Stimulated activated CD8-positive, alpha-beta memory T cell treated with anti-CD3 and anti-CD28 coated beads, Interleukin-4, amount 100 ng/mL, for 1 hour (primary cell): Measurements from ENCODE around the gene MEGF6.
"Not testable (repeated sequence)": the region's sequence is repeated elsewhere in the genome, so short reads cannot be mapped to it uniquely, and the experiment has no call there.

Source experiments
- DNase-seq, 2 donors: peaks; one replicate each; pipeline ENCODE4 v3.0.0-alpha.2; 2020; ENCODE audit warnings: low read depth in 2 of 2, low spot score in 1 of 2

Gene MEGF6

GRCh38 chr1:3628445-3628844 is 17.1 kb upstream of the MEGF6 start:
- no peak for DNase-seq

- no peak for DNase-seq
Observed at GRCh38 chr1:3627515-3628253, 16.4 kb upstream of the MEGF6 start.

- no peak for DNase-seq
Observed at GRCh38 chr1:3626025-3626424, 14.7 kb upstream of the MEGF6 start.

GRCh38 chr1:3625151-3625907 is 14.0 kb upstream of the MEGF6 start:
- DNase-seq, result no peak

GRCh38 chr1:3624200-3625136 is 13.2 kb upstream of the MEGF6 start, which contains the start of gene TPRG1L:
Gene TPRG1L (plus strand): TSS chr1:3625015. CDS start chr1:3625073, 58 bp downstream.
- DNase-seq, result peak; percentile 95 to 97

GRCh38 chr1:3623441-3624199 is 12.3 kb upstream of the MEGF6 start:
- DNase-seq, result no peak

- DNase-seq, result not testable (repeated sequence)
Observed at GRCh38 chr1:3622102-3622501, 10.8 kb upstream of the MEGF6 start.

- not testable (repeated sequence) for DNase-seq
Observed at GRCh38 chr1:3621151-3621671, 9.9 kb upstream of the MEGF6 start.

- no peak for DNase-seq
Observed at GRCh38 chr1:3620708-3621107, 9.4 kb upstream of the MEGF6 start.

GRCh38 chr1:3618881-3619671 is 7.8 kb upstream of the MEGF6 start:
- peak; percentile 49 to 53 for DNase-seq

- DNase-seq, result no peak
Observed at GRCh38 chr1:3618531-3618880, 7.2 kb upstream of the MEGF6 start.

GRCh38 chr1:3617806-3618345 is 6.6 kb upstream of the MEGF6 start:
- DNase-seq, result no peak

GRCh38 chr1:3616861-3617260 is 5.6 kb upstream of the MEGF6 start:
- DNase-seq, result no peak

GRCh38 chr1:3614755-3615742 is 3.7 kb upstream of the MEGF6 start:
- no peak for DNase-seq

- no peak for DNase-seq
Observed at GRCh38 chr1:3612123-3612522, 815 bp upstream of the MEGF6 start.

- DNase-seq, result no peak
Observed at GRCh38 chr1:3610527-3611169, 660 bp downstream of the MEGF6 start.

GRCh38 chr1:3609769-3610526 is 1.4 kb downstream of the MEGF6 start:
- no peak for DNase-seq
